NB4 (cell line): ENCODE measurements around the gene PFDN1.

ENCODE experiments used
- DNase-seq: peaks from one replicate; pipeline ENCODE4 v3.0.0; 2010; ENCODE audit warnings: low read depth
- H3K4me3 ChIP-seq: one replicate; pipeline ENCODE4 v1.5.1; 2011; ENCODE audit warnings: mild to moderate bottlenecking, low read depth, low read length, moderate library complexity
- CTCF ChIP-seq: IDR thresholded peaks from one replicate; pipeline ENCODE4 v1.5.1; 2012; ENCODE audit warnings: low read depth, low read length
- MAX ChIP-seq: IDR thresholded peaks from 2 replicates; pipeline ENCODE4 v1.6.1; 2011; ENCODE audit warnings: low read depth, low read length
- MYC ChIP-seq: IDR thresholded peaks from 2 replicates; pipeline ENCODE4 v1.6.1; 2011; ENCODE audit warnings: low read depth, low read length
- POLR2A ChIP-seq: IDR thresholded peaks from 2 replicates; pipeline ENCODE4 v1.6.1; 2011; ENCODE audit warnings: mild to moderate bottlenecking; ENCODE audit not compliant: insufficient read length; ENCODE audit errors: extremely low read depth

PFDN1 gene

GRCh38 chr5:140256726-140257125 is 46.2 kb downstream of the PFDN1 start:
- no peak overlapping the region for H3K4me3 ChIP-seq
- no peak for DNase-seq
- no peak for TF ChIP-seq POLR2A
- no peak for TF ChIP-seq MAX
- TF ChIP-seq MYC = no peak
- no peak for TF ChIP-seq CTCF

GRCh38 chr5:140255460-140256157 is 47.3 kb downstream of the PFDN1 start:
- TF ChIP-seq POLR2A (no peak), MYC (no peak), MAX (no peak), CTCF (no peak)
- no peak for DNase-seq
- no peak overlapping the region for H3K4me3 ChIP-seq

GRCh38 chr5:140253985-140254384 is 48.9 kb downstream of the PFDN1 start:
- TF ChIP-seq POLR2A (no peak), CTCF (no peak), MAX (no peak)
- DNase-seq = no peak
- no peak overlapping the region for H3K4me3 ChIP-seq

DNA sequence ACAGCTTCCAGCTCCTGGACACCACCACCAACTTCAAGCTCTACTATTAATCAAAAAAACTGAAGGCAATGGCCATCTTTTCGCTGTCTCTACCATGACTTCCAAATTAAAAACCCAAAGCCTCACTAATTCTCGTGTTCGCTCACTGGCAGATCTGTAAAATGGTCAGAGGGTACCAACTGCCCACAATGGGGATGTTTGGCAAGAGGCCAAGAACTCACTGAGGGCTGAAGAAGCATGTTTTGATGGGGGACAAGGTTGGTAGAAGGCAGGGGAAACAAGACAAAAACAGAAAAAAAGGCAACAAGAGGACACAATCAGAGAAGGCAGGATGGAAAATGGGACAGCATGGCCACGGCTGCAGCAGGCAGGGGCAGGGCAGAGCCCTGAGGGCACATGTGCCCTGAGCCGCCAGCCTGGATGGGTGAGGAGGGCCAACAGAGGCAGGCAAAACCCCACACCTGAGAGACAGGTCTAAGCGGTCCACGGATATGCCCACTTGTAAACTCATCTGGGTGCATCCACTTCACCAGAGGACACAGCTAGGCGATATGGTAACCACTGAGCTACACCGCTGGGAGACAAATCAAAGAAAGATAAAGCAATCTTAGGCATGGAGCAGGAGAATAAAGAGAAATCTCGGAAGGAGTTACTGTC is 50.3 kb downstream of the PFDN1 start:
- no peak for DNase-seq
- no peak overlapping the region for H3K4me3 ChIP-seq
- no peak for TF ChIP-seq MAX
- TF ChIP-seq POLR2A = no peak
- no peak for TF ChIP-seq MYC
- no peak for TF ChIP-seq CTCF

DNA sequence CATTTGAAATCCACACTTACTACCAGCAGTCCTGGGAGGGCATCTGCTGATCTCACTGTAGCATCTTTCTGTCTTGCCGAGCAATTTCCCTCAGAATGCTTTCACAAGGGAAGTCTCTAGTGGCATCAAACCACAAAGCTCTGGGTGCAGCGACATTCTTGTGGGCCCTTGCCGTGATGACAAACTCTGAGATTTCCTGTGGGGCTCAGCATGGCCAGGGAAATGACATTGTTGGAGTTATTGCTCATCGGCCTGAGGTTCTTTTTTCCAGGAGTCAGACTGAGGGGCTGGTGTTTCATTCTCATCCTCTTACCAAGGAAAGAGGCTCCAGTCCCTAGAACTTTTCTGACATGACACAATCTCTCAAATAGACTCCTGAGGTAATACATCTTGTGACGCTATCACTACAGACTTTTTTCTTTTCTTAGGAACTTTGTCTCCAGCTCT is 51.4 kb downstream of the PFDN1 start:
- no peak for TF ChIP-seq MYC
- no peak for TF ChIP-seq POLR2A
- no peak for TF ChIP-seq MAX
- no peak for TF ChIP-seq CTCF
- no peak overlapping the region for H3K4me3 ChIP-seq
- peak; percentile 85 for DNase-seq
